Inflammatory macrophage treated with lipopolysaccharide for 4 hours (primary cell): Measurements from ENCODE around the gene LRRC15.

Source experiments
- DNase-seq: peaks from one replicate; pipeline ENCODE4 v3.0.0-alpha.2; 2020

LRRC15 gene

DNA sequence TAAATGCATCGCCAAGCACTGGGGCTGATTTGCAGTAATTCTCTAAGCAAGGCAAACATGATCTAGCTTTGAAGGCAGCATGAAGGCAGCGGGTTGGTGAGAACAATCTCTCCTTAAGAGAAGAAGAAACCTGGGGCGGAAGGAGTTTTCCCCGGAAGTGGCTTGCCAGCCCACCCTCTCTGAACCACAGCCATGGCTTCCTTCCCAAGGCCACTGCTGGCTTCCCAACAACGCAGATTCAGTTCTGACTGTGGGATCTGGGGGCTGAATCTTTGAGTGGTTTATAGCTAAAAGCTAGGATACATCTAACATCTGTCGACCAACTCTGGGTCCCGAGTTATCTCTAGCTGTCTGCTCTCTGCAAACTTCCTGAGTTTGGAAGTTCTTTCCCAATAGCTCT, 14.2 kb downstream of the LRRC15 start:
- no peak for DNase-seq

GRCh38 chr3:194354315-194354714, 15.2 kb downstream of the LRRC15 start:
- no peak for DNase-seq

GRCh38 chr3:194352667-194353246, 16.8 kb downstream of the LRRC15 start:
- DNase-seq, result no peak

- no peak for DNase-seq
Measured at GRCh38 chr3:194351952-194352536, 17.5 kb downstream of the LRRC15 start.

DNA sequence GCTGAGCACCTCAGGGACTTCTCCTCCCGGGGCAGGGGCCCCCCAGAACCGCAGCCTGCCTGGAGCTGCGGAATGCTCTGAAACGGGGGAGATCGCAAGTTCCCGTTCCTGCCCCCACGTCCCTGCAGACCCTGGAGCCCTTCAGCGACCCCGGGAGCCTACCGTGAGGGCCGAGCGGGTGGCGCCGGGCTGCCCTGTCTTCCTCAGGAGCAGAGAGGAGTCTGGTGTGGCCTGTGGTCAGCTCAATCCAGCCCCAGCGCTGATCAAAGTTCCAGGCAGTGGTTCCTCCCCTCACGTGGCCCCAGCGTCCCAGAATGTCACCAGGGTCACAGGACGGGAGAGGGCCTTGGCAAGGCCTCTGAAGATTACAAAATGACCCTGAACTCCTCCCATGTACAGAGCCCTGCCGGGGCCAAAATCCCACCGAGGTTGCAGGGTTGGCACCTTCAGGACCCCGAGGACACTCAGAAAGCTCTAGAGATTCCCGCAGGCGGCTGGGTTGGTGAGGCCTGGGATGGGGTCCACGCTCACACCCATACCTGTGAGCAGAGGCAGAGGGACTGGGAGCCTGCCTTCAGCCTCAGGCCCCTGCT, 18.4 kb downstream of the LRRC15 start, which contains the start of gene CPN2:
CPN2 (minus strand) TSS at position 249 of the 593 bp plus-strand sequence. CDS start 8,626 bp downstream, outside the sequence.
- no peak for DNase-seq

GRCh38 chr3:194350726-194351071, 18.8 kb downstream of the LRRC15 start:
- DNase-seq, result no peak

DNA sequence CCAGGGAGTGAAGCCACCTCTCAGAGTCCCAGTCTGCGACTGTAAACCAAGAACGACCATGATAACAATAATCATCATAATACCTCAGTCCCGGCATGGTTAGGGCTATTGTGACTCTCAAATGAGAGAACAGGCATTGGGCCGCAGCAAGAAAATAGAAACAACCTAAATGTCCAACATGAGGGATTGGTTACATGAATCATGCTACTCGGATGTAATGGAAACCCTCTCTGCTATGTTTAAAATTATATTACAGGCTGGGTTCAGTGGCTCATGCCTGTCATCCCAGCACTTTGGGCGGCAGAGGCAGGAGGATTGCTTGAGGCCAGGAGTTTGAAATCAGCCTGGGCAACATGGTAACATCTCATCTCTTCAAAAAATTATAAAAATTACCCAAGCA, 21.2 kb downstream of the LRRC15 start:
- DNase-seq, result no peak

GRCh38 chr3:194346621-194347020, 22.9 kb downstream of the LRRC15 start:
- peak; percentile 42 for DNase-seq

- DNase-seq, result no peak
Measured at GRCh38 chr3:194346035-194346434, 23.5 kb downstream of the LRRC15 start.

GRCh38 chr3:194344012-194344411, 25.5 kb downstream of the LRRC15 start:
- peak; percentile 55 for DNase-seq

- no peak for DNase-seq
Measured at GRCh38 chr3:194343561-194343893, 26.0 kb downstream of the LRRC15 start.

- DNase-seq, result no peak
Measured at GRCh38 chr3:194342861-194343560, 26.5 kb downstream of the LRRC15 start.

GRCh38 chr3:194340757-194341400, 28.7 kb downstream of the LRRC15 start:
- no peak for DNase-seq

DNA sequence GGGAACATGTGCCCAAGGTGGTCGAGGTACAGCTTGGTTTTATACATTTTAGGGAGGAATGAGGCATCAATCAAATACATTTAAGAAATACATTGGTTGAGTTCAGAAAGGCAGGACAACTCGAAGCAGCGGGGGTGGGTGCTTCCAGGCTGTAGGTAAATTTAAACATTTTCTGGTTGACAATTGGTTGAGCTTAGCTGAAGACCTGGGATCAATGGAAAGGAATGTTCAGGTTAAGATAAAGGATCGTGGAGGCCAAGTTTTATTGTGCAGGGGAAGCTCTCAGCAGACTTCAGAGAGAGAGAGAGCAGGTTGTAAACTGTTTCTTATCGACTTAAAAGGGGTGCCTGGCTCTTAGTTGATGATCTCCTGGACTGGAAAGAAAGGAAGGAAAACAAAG, 29.7 kb downstream of the LRRC15 start:
- DNase-seq, result no peak

GRCh38 chr3:194339356-194339755, 30.2 kb downstream of the LRRC15 start:
- DNase-seq, result no peak

DNA sequence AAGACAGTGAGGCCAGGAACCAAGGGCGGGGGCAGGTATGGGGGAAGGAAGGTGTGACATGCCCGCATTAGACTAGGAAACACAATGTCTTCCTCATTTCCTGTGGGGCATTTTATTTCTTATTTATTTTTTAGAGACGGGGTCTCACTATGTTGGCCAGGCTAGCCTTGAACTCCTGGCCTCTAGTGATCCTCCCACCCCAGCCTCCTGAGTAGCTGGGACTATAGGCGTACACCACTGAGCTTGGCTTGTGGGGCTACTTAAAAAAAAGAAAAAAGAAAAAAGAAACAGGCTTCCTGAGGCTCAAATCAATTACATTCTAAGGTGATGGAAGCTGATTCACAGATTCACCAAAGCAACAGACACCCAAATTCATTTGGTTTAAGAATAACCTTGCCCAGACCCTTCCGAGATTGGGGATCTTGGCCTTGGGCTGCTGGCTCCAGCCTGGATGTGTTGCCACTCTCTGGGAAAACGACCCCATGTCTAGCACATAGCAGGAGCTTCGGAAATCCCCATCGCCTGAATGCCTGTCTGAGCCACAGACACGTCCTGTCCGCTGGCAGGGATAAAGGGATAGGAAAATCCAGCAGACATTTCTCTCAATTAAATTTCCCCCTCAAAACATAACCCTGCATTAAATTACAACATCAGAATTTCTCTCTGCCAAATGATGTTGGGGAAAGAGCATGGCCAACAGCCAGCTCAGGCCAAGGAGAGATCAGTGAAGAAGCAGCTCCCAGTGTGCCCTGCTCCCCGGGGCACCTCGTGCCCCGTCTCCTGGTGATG, 31.4 kb downstream of the LRRC15 start:
- no peak for DNase-seq

GRCh38 chr3:194336601-194337355, 32.8 kb downstream of the LRRC15 start:
- no peak for DNase-seq

DNA sequence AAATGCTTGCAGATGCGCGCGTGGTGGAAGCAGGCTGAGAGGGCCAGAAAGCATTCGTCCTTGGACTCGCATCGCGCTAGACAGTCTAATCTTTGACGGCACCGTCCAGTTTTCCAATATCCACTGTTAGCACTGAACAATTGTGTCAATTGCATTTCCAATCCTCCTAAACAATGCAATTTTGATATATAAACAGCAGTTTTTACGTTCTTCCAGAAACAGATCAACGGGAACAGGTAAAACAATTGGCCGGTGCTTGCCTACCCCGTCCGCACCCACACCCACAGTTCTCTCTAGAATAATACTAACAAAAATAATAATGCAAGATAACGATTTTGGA, 35.6 kb downstream of the LRRC15 start:
- DNase-seq, result no peak

GRCh38 chr3:194333212-194333980, 36.1 kb downstream of the LRRC15 start:
- DNase-seq, result peak; percentile 74

- no peak for DNase-seq
Measured at GRCh38 chr3:194332858-194333211, 36.7 kb downstream of the LRRC15 start.

- peak; percentile 80 for DNase-seq
Measured at GRCh38 chr3:194330579-194330978, 39.0 kb downstream of the LRRC15 start.

DNA sequence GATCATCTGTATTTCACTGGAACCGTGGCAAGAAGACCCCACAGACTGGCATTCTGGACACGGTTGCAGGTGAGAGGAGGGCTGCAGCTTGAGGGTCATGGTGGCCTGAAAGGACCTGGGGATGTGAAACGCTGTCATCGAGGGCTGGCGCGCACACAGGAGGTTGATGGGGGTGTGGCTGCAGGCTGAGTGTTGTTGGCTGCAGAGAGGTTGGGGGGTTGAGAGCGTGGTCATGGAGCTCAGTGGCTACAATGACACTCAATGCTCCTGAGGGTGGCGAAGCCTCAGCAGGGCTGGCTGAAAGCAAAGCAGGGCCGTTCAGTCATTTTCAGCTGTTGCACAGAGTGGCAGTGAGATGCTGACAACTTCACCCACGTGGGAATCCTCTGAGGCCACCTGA, 39.4 kb downstream of the LRRC15 start:
- DNase-seq, result no peak
